ENCODE results near the gene ZNF217.

GRCh38 chr20:53628076-53628475 lies 34.4 kb upstream of the ZNF217 start:
- TF ChIP-seq CTCF (IDR thresholded peaks at IDR 0.05; ENCODE audit: insufficient read depth, low read depth, low read length) (no peak), EZH2 (IDR thresholded peaks at IDR 0.05; ENCODE audit: insufficient read depth, low read length) (no peak)

Measured in astrocyte (in vitro differentiated cells and primary cell).